ENCODE results near the gene KIF23. TPM values are rescaled to one million over a fixed set of nuclear protein-coding genes. Genes with fewer than 3 reads are reported as not detected.

The KIF23 gene
- total RNA-seq, 1 experiment from 2014 or later: 77.3 TPM

GRCh38 chr15:69410248-69410874, 3.8 kb upstream of the KIF23 start:
- H3K4me2 ChIP-seq (ENCODE audit: low read length): peak overlapping the region; percentile 53
- no peaks in the 10 kb centered on the region for H3K9me2 ChIP-seq (replicated peaks; ENCODE audit: low read length)
- 0 out of 2 replicates have a peak, but pooled peaks cover 1% of the 10 kb centered on the region for H3K36me3 ChIP-seq (ENCODE audit: low read depth, low read length)
- peaks cover 16% of the 10 kb centered on the region for H3K79me2 ChIP-seq (ENCODE audit: low read length)
- no peak overlapping the region for H3K27ac ChIP-seq (ENCODE audit: low read length)
- H4K20me1 ChIP-seq (ENCODE audit: low read length): peaks cover 3% of the 10 kb centered on the region
- no peak overlapping the region for H3K4me3 ChIP-seq (ENCODE audit: low read length)
- no peak overlapping the region for H3K9ac ChIP-seq (ENCODE audit: low read length)
- peaks cover 21% of the 10 kb centered on the region for H3K4me1 ChIP-seq (ENCODE audit: insufficient read depth, low read length)
- no peak overlapping the region for H2AFZ ChIP-seq (ENCODE audit: low read length)
- BruUV-seq (replicated peaks): no TSS peak
- no peaks in the 10 kb centered on the region for H3K9me3 ChIP-seq (ENCODE audit: low read length)
- H3K27me3 ChIP-seq (ENCODE audit: low read length): no peaks in the 10 kb centered on the region
- ChIA-PET CTCF (no interaction called here), POLR2A (ENCODE audit: unreplicated experiment) (interaction anchor here (1.3 kb wide), 1 partner anchor 42 kb away, joined by 4 read pairs; the partner anchor contains the start of gene RPLP1)
- peak; percentile 85 for DNase-seq
- intact Hi-C loops (cut with micrococcal nuclease): no loop called here
- peak; percentile 66 for ATAC-seq
- TF ChIP-seq CTCF (conservative IDR thresholded peaks at IDR 0.05; ENCODE audit: low read depth, low read length) (peak; percentile 86), EZH2phosphoT487 (IDR thresholded peaks at IDR 0.05; ENCODE audit: borderline replicate concordance, low read length) (no peak), EZH2 (IDR thresholded peaks at IDR 0.05; ENCODE audit: low read length, unreplicated experiment) (no peak)
- H3F3A ChIP-seq (ENCODE audit: low read length, unreplicated experiment): no peaks in the 10 kb centered on the region

- peaks cover 15% of the 10 kb centered on the region for H4K20me1 ChIP-seq (ENCODE audit: low read length)
- no TSS peak for BruUV-seq (replicated peaks)
- no peak overlapping the region for H3K4me2 ChIP-seq (ENCODE audit: low read length)
- H3K9me2 ChIP-seq (replicated peaks; ENCODE audit: low read length): no peaks in the 10 kb centered on the region
- no peak overlapping the region for H3K27ac ChIP-seq (ENCODE audit: low read length)
- H3K9me3 ChIP-seq (ENCODE audit: low read length): no peaks in the 10 kb centered on the region
- intact Hi-C loops (cut with micrococcal nuclease): no loop called here
- no peaks in the 10 kb centered on the region for H3K27me3 ChIP-seq (ENCODE audit: low read length)
- peaks cover 33% of the 10 kb centered on the region for H3K79me2 ChIP-seq (ENCODE audit: low read length)
- no peak overlapping the region for H3K4me3 ChIP-seq (ENCODE audit: low read length)
- no peaks in the 10 kb centered on the region for H3F3A ChIP-seq (ENCODE audit: low read length, unreplicated experiment)
- ChIA-PET CTCF (no interaction called here), POLR2A (ENCODE audit: unreplicated experiment) (no interaction called here)
- no peak for ATAC-seq
- peaks cover 7% of the 10 kb centered on the region; the same call in 1 of the 2 replicates for H3K36me3 ChIP-seq (ENCODE audit: low read depth, low read length)
- H3K9ac ChIP-seq (ENCODE audit: low read length): no peak overlapping the region
- no peak for DNase-seq
- TF ChIP-seq EZH2phosphoT487 (IDR thresholded peaks at IDR 0.05; ENCODE audit: borderline replicate concordance, low read length) (no peak), EZH2 (IDR thresholded peaks at IDR 0.05; ENCODE audit: low read length, unreplicated experiment) (no peak), CTCF (conservative IDR thresholded peaks at IDR 0.05; ENCODE audit: low read depth, low read length) (no peak)
- peaks cover 29% of the 10 kb centered on the region for H3K4me1 ChIP-seq (ENCODE audit: insufficient read depth, low read length)
- no peak overlapping the region for H2AFZ ChIP-seq (ENCODE audit: low read length)
Observed at GRCh38 chr15:69412274-69412673, 1.9 kb upstream of the KIF23 start.

GRCh38 chr15:69412701-69413100, 1.4 kb upstream of the KIF23 start:
- peaks cover 19% of the 10 kb centered on the region for H4K20me1 ChIP-seq (ENCODE audit: low read length)
- intact Hi-C loops (cut with micrococcal nuclease): no loop called here
- POLR2A ChIA-PET (ENCODE audit: unreplicated experiment): no interaction called here
- peaks cover 29% of the 10 kb centered on the region for H3K4me1 ChIP-seq (ENCODE audit: insufficient read depth, low read length)
- no peaks in the 10 kb centered on the region for H3K27me3 ChIP-seq (ENCODE audit: low read length)
- peaks cover 37% of the 10 kb centered on the region for H3K79me2 ChIP-seq (ENCODE audit: low read length)
- H3F3A ChIP-seq (ENCODE audit: low read length, unreplicated experiment): no peaks in the 10 kb centered on the region
- no peak overlapping the region for H3K4me3 ChIP-seq (ENCODE audit: low read length)
- no peak overlapping the region for H3K9ac ChIP-seq (ENCODE audit: low read length)
- no peak overlapping the region for H2AFZ ChIP-seq (ENCODE audit: low read length)
- H3K4me2 ChIP-seq (ENCODE audit: low read length): 0 out of 2 replicates have a peak overlapping the region, but pooled peaks have one; percentile 98
- CTCF ChIA-PET: no interaction called here
- no TSS peak for BruUV-seq (replicated peaks)
- no peak for ATAC-seq
- H3K9me3 ChIP-seq (ENCODE audit: low read length): no peaks in the 10 kb centered on the region
- TF ChIP-seq CTCF (conservative IDR thresholded peaks at IDR 0.05; ENCODE audit: low read depth, low read length) (no peak), EZH2phosphoT487 (IDR thresholded peaks at IDR 0.05; ENCODE audit: borderline replicate concordance, low read length) (no peak), EZH2 (IDR thresholded peaks at IDR 0.05; ENCODE audit: low read length, unreplicated experiment) (no peak)
- H3K27ac ChIP-seq (ENCODE audit: low read length): no peak overlapping the region
- H3K36me3 ChIP-seq (ENCODE audit: low read depth, low read length): peaks cover 11% of the 10 kb centered on the region; the same call in 1 of the 2 replicates
- no peaks in the 10 kb centered on the region for H3K9me2 ChIP-seq (replicated peaks; ENCODE audit: low read length)
- no peak for DNase-seq
